22Rv1 (cell line): ENCODE results near the gene IL15.

Experiments used
- ZFX ChIP-seq: fragments of 450-650 bp; IDR thresholded peaks from 2 replicates; pipeline ENCODE4 v1.6.1; 2017; ENCODE audit warnings: antibody characterized with exemption, borderline replicate concordance
- TF ChIP-seq, protein P1 (sequence below): fragments of 450-650 bp; IDR thresholded peaks from 2 replicates; pipeline ENCODE4 v1.5.1; 2017; ENCODE audit warnings: mild to moderate bottlenecking

DNA sequence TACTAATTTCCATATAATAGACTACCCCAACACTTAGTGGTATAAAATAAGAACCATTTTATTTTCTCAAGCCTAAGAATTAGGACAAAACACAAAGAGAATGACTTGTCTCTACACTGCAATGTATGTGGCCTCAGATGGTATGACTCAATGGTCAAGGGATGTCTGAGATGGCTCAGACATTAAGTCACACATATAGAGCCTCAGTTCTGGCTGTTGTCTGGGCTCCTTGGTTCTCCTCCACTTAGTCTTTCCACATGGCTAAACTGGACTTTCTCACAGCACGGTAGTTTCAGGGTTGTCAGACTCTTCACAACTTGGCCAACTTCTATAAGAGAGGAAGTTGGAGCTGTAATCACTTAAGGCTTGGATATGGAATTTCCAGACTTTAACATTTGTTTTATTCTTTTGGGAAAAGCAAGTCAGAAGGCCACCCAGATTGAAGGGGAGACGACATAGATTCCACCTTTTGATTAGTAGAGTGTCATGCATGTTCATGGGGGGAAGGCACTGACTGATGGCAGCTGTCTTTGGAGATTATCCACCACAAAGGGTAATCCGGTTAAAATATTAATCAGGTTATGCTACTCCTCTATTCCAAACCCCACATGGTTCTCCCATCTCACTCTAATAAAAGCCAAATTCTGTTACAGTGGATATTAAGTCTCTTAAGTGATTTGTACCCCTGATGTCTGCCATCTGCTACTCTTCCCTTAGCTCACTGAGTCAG lies 9.4 kb downstream of the IL15 start:
- TF ChIP-seq, protein P1, sequence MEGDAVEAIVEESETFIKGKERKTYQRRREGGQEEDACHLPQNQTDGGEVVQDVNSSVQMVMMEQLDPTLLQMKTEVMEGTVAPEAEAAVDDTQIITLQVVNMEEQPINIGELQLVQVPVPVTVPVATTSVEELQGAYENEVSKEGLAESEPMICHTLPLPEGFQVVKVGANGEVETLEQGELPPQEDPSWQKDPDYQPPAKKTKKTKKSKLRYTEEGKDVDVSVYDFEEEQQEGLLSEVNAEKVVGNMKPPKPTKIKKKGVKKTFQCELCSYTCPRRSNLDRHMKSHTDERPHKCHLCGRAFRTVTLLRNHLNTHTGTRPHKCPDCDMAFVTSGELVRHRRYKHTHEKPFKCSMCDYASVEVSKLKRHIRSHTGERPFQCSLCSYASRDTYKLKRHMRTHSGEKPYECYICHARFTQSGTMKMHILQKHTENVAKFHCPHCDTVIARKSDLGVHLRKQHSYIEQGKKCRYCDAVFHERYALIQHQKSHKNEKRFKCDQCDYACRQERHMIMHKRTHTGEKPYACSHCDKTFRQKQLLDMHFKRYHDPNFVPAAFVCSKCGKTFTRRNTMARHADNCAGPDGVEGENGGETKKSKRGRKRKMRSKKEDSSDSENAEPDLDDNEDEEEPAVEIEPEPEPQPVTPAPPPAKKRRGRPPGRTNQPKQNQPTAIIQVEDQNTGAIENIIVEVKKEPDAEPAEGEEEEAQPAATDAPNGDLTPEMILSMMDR = no peak
- TF ChIP-seq ZFX = no peak
